NCI-H1048 (cell line): ENCODE data around the gene UROC1.

Experiments used
- DNase-seq: peaks from one replicate; lab custom pipeline; 2025; lab: John Stamatoyannopoulos, UW

UROC1 gene

GRCh38 chr3:126516152-126516935 is 1.2 kb downstream of the UROC1 start:
- DNase-seq, result no peak

- DNase-seq, result no peak
Observed at GRCh38 chr3:126515066-126515706, 2.4 kb downstream of the UROC1 start.

- no peak for DNase-seq
Observed at GRCh38 chr3:126514161-126514560, 3.4 kb downstream of the UROC1 start.

- DNase-seq, result no peak
Observed at GRCh38 chr3:126512916-126513650, 4.5 kb downstream of the UROC1 start.

GRCh38 chr3:126512026-126512425 is 5.5 kb downstream of the UROC1 start:
- no peak for DNase-seq

- no peak for DNase-seq
Observed at GRCh38 chr3:126511291-126511690, 6.3 kb downstream of the UROC1 start.

- DNase-seq, result no peak
Observed at GRCh38 chr3:126510308-126510910, 7.2 kb downstream of the UROC1 start.

GRCh38 chr3:126509597-126510307 is 7.8 kb downstream of the UROC1 start:
- DNase-seq, result no peak

- no peak for DNase-seq
Observed at GRCh38 chr3:126508564-126508964, 9.0 kb downstream of the UROC1 start.

GRCh38 chr3:126507886-126508285 is 9.7 kb downstream of the UROC1 start:
- DNase-seq, result no peak

GRCh38 chr3:126503701-126504100 is 13.9 kb downstream of the UROC1 start:
- no peak for DNase-seq

- no peak for DNase-seq
Observed at GRCh38 chr3:126502656-126503055, 14.9 kb downstream of the UROC1 start.

GRCh38 chr3:126501736-126502135 is 15.8 kb downstream of the UROC1 start:
- no peak for DNase-seq

GRCh38 chr3:126501054-126501453 is 16.5 kb downstream of the UROC1 start:
- DNase-seq, result no peak

- DNase-seq, result no peak
Observed at GRCh38 chr3:126500016-126500415, 17.6 kb downstream of the UROC1 start.

- no peak for DNase-seq
Observed at GRCh38 chr3:126499401-126499800, 18.2 kb downstream of the UROC1 start.

GRCh38 chr3:126498929-126499328 is 18.6 kb downstream of the UROC1 start:
- no peak for DNase-seq

- DNase-seq, result no peak
Observed at GRCh38 chr3:126498461-126498860, 19.1 kb downstream of the UROC1 start.

- DNase-seq, result no peak
Observed at GRCh38 chr3:126497956-126498355, 19.6 kb downstream of the UROC1 start.

GRCh38 chr3:126496894-126497850 is 20.4 kb downstream of the UROC1 start:
- DNase-seq, result no peak

GRCh38 chr3:126495786-126496185 is 21.8 kb downstream of the UROC1 start:
- DNase-seq, result no peak
